K562 (cell line): ENCODE data around the gene NFATC2.

ENCODE experiments used
- DMBX1 ChIP-seq: fragments of 250-450 bp; sonication (Bioruptor Pico); IDR thresholded peaks from 2 replicates; pipeline ENCODE4 v1.8.0; 2022; ENCODE audit warnings: inconsistent platforms, mild to moderate bottlenecking, moderate library complexity, borderline replicate concordance
- ELF2 ChIP-seq: fragments of 250-450 bp; sonication (Bioruptor Pico); IDR thresholded peaks from 2 replicates; pipeline ENCODE4 v1.5.0; 2021; ENCODE audit warnings: mild to moderate bottlenecking
- ESRRA ChIP-seq: fragments of 450-650 bp; IDR thresholded peaks from 2 replicates; pipeline ENCODE4 v1.6.1; 2014; ENCODE audit warnings: low read depth, mild to moderate bottlenecking, moderate library complexity, borderline replicate concordance
- EZH2 ChIP-seq: IDR thresholded peaks from 2 replicates; pipeline ENCODE4 v1.6.1; 2012; ENCODE audit warnings: low read depth, mild to moderate bottlenecking, inconsistent platforms, low read length, borderline replicate concordance
- KDM2B ChIP-seq: fragments of 250-450 bp; sonication (Bioruptor Pico); IDR thresholded peaks from 2 replicates; pipeline ENCODE4 v1.8.0; 2021; ENCODE audit warnings: mild to moderate bottlenecking, moderate library complexity
- PCBP1 ChIP-seq: fragments of 200-400 bp; formaldehyde crosslinking; IDR thresholded peaks from 2 replicates; pipeline ENCODE4 v1.6.1; 2018; ENCODE audit warnings: mild to moderate bottlenecking, low read depth, low read length; ENCODE audit not compliant: poor library complexity, severe bottlenecking
- STAG1 ChIP-seq: sonication (generic); formaldehyde crosslinking; IDR thresholded peaks from 2 replicates; pipeline ENCODE4 v1.5.0; 2020; ENCODE audit warnings: missing genetic modification reagents, borderline replicate concordance
- TF ChIP-seq, protein P1 (sequence below): fragments of 250-450 bp; sonication (Bioruptor Pico); IDR thresholded peaks from 2 replicates; pipeline ENCODE4 v1.4.0; 2020
- TF ChIP-seq, protein P2 (sequence below): sonication (generic); formaldehyde crosslinking; IDR thresholded peaks from 2 replicates; pipeline ENCODE4 v1.5.0; 2020; ENCODE audit warnings: missing genetic modification reagents
- TF ChIP-seq, protein P3 (sequence below), 3 experiments: IDR thresholded peaks in 2 of 3; conservative IDR thresholded peaks in 1 of 3; 2 replicates each; pipeline ENCODE4 v1.5.1; 2011 to 2012; ENCODE audit warnings: low read length in 3 of 3, mild to moderate bottlenecking in 3 of 3, control low read depth in 2 of 3, improper control_type of control experiment in 1 of 3, inconsistent platforms in 1 of 3, low read depth in 1 of 3, mixed read lengths in 1 of 3, moderate library complexity in 1 of 3; ENCODE audit not compliant: insufficient read depth in 2 of 3
- TF ChIP-seq, protein P4 (sequence below): fragments of 450-650 bp; IDR thresholded peaks from 2 replicates; pipeline ENCODE4 v1.6.1; 2018; ENCODE audit not compliant: partially characterized antibody

DNA sequence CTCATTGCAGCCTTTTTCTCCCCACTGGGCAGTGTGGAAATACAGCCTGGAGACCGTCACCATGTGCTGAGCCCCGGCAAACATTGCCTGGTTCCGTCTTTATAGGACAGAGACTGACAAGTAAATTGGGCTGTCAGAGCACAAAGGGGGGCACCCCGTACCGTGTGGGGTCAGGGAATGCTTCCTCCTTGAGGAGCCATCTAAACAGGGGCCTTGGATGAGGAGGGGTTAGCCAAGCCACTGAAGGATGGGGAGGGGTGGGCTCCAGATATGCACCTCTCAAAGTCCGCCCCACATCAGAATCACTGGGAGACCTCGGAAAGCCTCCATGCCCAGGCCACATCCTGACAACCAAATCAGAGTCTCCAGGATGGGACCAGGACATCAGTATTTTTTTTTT, 73.9 kb downstream of the NFATC2 start:
- TF ChIP-seq EZH2 (no peak), DMBX1 (CRISPR knock-in tag) (no peak), STAG1 (CRISPR knock-in tag) (no peak), PCBP1 (no peak), ELF2 (CRISPR knock-in tag) (no peak), ESRRA (no peak), KDM2B (CRISPR knock-in tag) (no peak)
- TF ChIP-seq, protein P1, sequence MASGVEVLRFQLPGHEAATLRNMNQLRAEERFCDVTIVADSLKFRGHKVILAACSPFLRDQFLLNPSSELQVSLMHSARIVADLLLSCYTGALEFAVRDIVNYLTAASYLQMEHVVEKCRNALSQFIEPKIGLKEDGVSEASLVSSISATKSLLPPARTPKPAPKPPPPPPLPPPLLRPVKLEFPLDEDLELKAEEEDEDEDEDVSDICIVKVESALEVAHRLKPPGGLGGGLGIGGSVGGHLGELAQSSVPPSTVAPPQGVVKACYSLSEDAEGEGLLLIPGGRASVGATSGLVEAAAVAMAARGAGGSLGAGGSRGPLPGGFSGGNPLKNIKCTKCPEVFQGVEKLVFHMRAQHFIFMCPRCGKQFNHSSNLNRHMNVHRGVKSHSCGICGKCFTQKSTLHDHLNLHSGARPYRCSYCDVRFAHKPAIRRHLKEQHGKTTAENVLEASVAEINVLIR (CRISPR knock-in tag), result no peak
- TF ChIP-seq, protein P2, sequence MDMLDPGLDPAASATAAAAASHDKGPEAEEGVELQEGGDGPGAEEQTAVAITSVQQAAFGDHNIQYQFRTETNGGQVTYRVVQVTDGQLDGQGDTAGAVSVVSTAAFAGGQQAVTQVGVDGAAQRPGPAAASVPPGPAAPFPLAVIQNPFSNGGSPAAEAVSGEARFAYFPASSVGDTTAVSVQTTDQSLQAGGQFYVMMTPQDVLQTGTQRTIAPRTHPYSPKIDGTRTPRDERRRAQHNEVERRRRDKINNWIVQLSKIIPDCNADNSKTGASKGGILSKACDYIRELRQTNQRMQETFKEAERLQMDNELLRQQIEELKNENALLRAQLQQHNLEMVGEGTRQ (CRISPR knock-in tag), result no peak
- TF ChIP-seq, protein P3, sequence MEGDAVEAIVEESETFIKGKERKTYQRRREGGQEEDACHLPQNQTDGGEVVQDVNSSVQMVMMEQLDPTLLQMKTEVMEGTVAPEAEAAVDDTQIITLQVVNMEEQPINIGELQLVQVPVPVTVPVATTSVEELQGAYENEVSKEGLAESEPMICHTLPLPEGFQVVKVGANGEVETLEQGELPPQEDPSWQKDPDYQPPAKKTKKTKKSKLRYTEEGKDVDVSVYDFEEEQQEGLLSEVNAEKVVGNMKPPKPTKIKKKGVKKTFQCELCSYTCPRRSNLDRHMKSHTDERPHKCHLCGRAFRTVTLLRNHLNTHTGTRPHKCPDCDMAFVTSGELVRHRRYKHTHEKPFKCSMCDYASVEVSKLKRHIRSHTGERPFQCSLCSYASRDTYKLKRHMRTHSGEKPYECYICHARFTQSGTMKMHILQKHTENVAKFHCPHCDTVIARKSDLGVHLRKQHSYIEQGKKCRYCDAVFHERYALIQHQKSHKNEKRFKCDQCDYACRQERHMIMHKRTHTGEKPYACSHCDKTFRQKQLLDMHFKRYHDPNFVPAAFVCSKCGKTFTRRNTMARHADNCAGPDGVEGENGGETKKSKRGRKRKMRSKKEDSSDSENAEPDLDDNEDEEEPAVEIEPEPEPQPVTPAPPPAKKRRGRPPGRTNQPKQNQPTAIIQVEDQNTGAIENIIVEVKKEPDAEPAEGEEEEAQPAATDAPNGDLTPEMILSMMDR (IDR thresholded peaks at IDR 0.05 in 2 of 3, conservative IDR thresholded peaks at IDR 0.05 in 1 of 3; ENCODE audit: insufficient read depth in 2 of 3, low read depth in 1 of 3, low read length in 3 of 3), result no peak
- TF ChIP-seq, protein P4, sequence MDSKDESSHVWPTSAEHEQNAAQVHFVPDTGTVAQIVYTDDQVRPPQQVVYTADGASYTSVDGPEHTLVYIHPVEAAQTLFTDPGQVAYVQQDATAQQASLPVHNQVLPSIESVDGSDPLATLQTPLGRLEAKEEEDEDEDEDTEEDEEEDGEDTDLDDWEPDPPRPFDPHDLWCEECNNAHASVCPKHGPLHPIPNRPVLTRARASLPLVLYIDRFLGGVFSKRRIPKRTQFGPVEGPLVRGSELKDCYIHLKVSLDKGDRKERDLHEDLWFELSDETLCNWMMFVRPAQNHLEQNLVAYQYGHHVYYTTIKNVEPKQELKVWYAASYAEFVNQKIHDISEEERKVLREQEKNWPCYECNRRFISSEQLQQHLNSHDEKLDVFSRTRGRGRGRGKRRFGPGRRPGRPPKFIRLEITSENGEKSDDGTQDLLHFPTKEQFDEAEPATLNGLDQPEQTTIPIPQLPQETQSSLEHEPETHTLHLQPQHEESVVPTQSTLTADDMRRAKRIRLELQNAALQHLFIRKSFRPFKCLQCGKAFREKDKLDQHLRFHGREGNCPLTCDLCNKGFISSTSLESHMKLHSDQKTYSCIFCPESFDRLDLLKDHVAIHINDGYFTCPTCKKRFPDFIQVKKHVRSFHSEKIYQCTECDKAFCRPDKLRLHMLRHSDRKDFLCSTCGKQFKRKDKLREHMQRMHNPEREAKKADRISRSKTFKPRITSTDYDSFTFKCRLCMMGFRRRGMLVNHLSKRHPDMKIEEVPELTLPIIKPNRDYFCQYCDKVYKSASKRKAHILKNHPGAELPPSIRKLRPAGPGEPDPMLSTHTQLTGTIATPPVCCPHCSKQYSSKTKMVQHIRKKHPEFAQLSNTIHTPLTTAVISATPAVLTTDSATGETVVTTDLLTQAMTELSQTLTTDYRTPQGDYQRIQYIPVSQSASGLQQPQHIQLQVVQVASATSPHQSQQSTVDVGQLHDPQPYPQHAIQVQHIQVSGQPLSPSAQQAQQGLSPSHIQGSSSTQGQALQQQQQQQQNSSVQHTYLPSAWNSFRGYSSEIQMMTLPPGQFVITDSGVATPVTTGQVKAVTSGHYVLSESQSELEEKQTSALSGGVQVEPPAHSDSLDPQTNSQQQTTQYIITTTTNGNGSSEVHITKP, result no peak
